Calu3 (cell line): ENCODE measurements around the gene TBCE. TPM values are rescaled to one million over a fixed set of nuclear protein-coding genes. Genes with fewer than 3 reads are reported as not detected.
"Not testable (repeated sequence)": the region's sequence is repeated elsewhere in the genome, so short reads cannot be mapped to it uniquely, and the experiment has no call there.

Experiments
- BruUV-seq: library from RNA; stranded (reverse); fragments of 400-500 nt; replicated peaks from 2 replicates; lab custom pipeline; 2021; lab: Mats Ljungman, UMichigan
- CTCF ChIA-PET: fragments of 300-600 bp; sonication (Branson Sonifier 250); formaldehyde crosslinking; loops from one replicate; lab custom pipeline; 2022; ENCODE audit warnings: antibody characterized with exemption; lab: Charles Lee
- DNase-seq: peaks from one replicate; pipeline ENCODE4 v3.0.0; 2022
- H3K27ac Mint-ChIP-seq: one replicate; pipeline ENCODE4 v1.8.0; 2022; ENCODE audit warnings: mixed read lengths; ENCODE audit not compliant: unreplicated experiment
- H3K27me3 Mint-ChIP-seq: one replicate; pipeline ENCODE4 v1.8.0; 2022; ENCODE audit warnings: mixed read lengths; ENCODE audit not compliant: unreplicated experiment
- H3K36me3 Mint-ChIP-seq: one replicate; pipeline ENCODE4 v1.8.0; 2022; ENCODE audit warnings: mild to moderate bottlenecking, moderate library complexity, mixed read lengths; ENCODE audit not compliant: insufficient read depth, unreplicated experiment
- H3K4me1 Mint-ChIP-seq: one replicate; pipeline ENCODE4 v1.8.0; 2022; ENCODE audit warnings: mild to moderate bottlenecking, low read depth, mixed read lengths; ENCODE audit not compliant: unreplicated experiment
- H3K4me3 Mint-ChIP-seq: one replicate; pipeline ENCODE4 v1.8.0; 2022; ENCODE audit warnings: mild to moderate bottlenecking, low read depth, moderate library complexity, mixed read lengths; ENCODE audit not compliant: unreplicated experiment
- H3K9me3 Mint-ChIP-seq: one replicate; pipeline ENCODE4 v1.8.0; 2022; ENCODE audit warnings: low read depth, mixed read lengths; ENCODE audit not compliant: unreplicated experiment
- CTCF ChIP-seq: fragments of 200-600 bp; IDR thresholded peaks from one replicate; pipeline ENCODE4 v1.8.0; 2022; ENCODE audit warnings: antibody characterized with exemption; ENCODE audit not compliant: unreplicated experiment
- intact Hi-C: fragments of 100-400 bp; cut with micrococcal nuclease; formaldehyde crosslinking; loops from one replicate; pipeline ENCODE4 v1.10.0; 2022; ENCODE audit not compliant: unreplicated experiment
- total RNA-seq: library from RNA; stranded (reverse); gene quantifications from 2 replicates; pipeline ENCODE4 v1.2.3, GENCODE V29; 2022

The TBCE gene
- total RNA-seq, 1 experiment from 2014 or later: 31.3 TPM

- peaks cover 33% of the 10 kb centered on the region for H3K36me3 Mint-ChIP-seq
- peak overlapping the region; percentile 87 for H3K4me3 Mint-ChIP-seq
- peaks cover 31% of the 10 kb centered on the region for H3K4me1 Mint-ChIP-seq
- no peak for DNase-seq
- CTCF ChIA-PET: interaction anchor here (1.6 kb wide), 1 partner anchor 47 kb away, joined by 22 read pairs; no protein-coding TSS in a partner anchor
- no TSS peak for BruUV-seq
- intact Hi-C loops: no loop called here
- TF ChIP-seq CTCF: no peak
- H3K27me3 Mint-ChIP-seq: no peaks in the 10 kb centered on the region
- peak overlapping the region; percentile 93 for H3K27ac Mint-ChIP-seq
- no peaks in the 10 kb centered on the region for H3K9me3 Mint-ChIP-seq
These were observed 1.2 kb downstream of the TBCE start for GRCh38 chr1:235368428-235368827.

- Mint-ChIP-seq H3K4me1 (peaks cover 31% of the 10 kb centered on the region), H3K9me3 (no peaks in the 10 kb centered on the region), H3K4me3 (peak overlapping the region; percentile 12), H3K36me3 (peaks cover 33% of the 10 kb centered on the region), H3K27ac (no peak overlapping the region), H3K27me3 (no peaks in the 10 kb centered on the region)
- no peak for DNase-seq
- CTCF ChIA-PET: interaction anchor here (0.7 kb wide), 1 partner anchor 130 kb away, joined by 3 read pairs; no protein-coding TSS in a partner anchor
- no peak for TF ChIP-seq CTCF
- intact Hi-C loops: no loop called here
- BruUV-seq: no TSS peak
These were observed 2.6 kb downstream of the TBCE start for GRCh38 chr1:235369802-235370201.

- H3K27ac Mint-ChIP-seq: no peak overlapping the region
- CTCF ChIA-PET: interaction anchor here (0.7 kb wide), 1 partner anchor 18 kb away, joined by 3 read pairs; no protein-coding TSS in a partner anchor
- H3K27me3 Mint-ChIP-seq: no peaks in the 10 kb centered on the region
- BruUV-seq: no TSS peak
- H3K4me1 Mint-ChIP-seq: peaks cover 6% of the 10 kb centered on the region
- H3K9me3 Mint-ChIP-seq: no peaks in the 10 kb centered on the region
- peaks cover 14% of the 10 kb centered on the region for H3K36me3 Mint-ChIP-seq
- H3K4me3 Mint-ChIP-seq: no peak overlapping the region
- no peak for TF ChIP-seq CTCF
- intact Hi-C loops: no loop called here
- no peak for DNase-seq
These were observed 8.8 kb downstream of the TBCE start for GRCh38 chr1:235375919-235376605.

GRCh38 chr1:235378134-235378735 lies 11.0 kb downstream of the TBCE start:
- H3K27ac Mint-ChIP-seq, H3K4me1 Mint-ChIP-seq, BruUV-seq, DNase-seq, H3K4me3 Mint-ChIP-seq, intact Hi-C loops, H3K27me3 Mint-ChIP-seq, H3K9me3 Mint-ChIP-seq: not testable (repeated sequence)
- CTCF ChIA-PET: interaction anchor here (0.5 kb wide), 1 partner anchor 187 kb away, joined by 3 read pairs; no protein-coding TSS in a partner anchor
- peaks cover 13% of the 10 kb centered on the region for H3K36me3 Mint-ChIP-seq

- DNase-seq, BruUV-seq, H3K4me3 Mint-ChIP-seq, H3K9me3 Mint-ChIP-seq, H3K27me3 Mint-ChIP-seq, H3K27ac Mint-ChIP-seq, H3K4me1 Mint-ChIP-seq, CTCF ChIA-PET, intact Hi-C loops: not testable (repeated sequence)
- peaks cover 17% of the 10 kb centered on the region for H3K36me3 Mint-ChIP-seq
These were observed 14.9 kb downstream of the TBCE start for GRCh38 chr1:235381955-235382739.

GRCh38 chr1:235385633-235386032 lies 18.4 kb downstream of the TBCE start:
- DNase-seq, CTCF ChIA-PET, H3K9me3 Mint-ChIP-seq, H3K4me3 Mint-ChIP-seq, BruUV-seq, H3K27me3 Mint-ChIP-seq, H3K4me1 Mint-ChIP-seq, H3K27ac Mint-ChIP-seq, intact Hi-C loops: not testable (repeated sequence)
- H3K36me3 Mint-ChIP-seq: peaks cover 16% of the 10 kb centered on the region
